ENCODE results near the gene S100A1. TPM values are rescaled to one million over a fixed set of nuclear protein-coding genes. Genes with fewer than 3 reads are reported as not detected.

S100A1 gene
- total and polyA plus RNA-seq, 2 of the 8 experiments (the other 6 are each of a cell fraction or from before 2014, with no cell fraction given), result 2.0 TPM; not detected in 1

DNA sequence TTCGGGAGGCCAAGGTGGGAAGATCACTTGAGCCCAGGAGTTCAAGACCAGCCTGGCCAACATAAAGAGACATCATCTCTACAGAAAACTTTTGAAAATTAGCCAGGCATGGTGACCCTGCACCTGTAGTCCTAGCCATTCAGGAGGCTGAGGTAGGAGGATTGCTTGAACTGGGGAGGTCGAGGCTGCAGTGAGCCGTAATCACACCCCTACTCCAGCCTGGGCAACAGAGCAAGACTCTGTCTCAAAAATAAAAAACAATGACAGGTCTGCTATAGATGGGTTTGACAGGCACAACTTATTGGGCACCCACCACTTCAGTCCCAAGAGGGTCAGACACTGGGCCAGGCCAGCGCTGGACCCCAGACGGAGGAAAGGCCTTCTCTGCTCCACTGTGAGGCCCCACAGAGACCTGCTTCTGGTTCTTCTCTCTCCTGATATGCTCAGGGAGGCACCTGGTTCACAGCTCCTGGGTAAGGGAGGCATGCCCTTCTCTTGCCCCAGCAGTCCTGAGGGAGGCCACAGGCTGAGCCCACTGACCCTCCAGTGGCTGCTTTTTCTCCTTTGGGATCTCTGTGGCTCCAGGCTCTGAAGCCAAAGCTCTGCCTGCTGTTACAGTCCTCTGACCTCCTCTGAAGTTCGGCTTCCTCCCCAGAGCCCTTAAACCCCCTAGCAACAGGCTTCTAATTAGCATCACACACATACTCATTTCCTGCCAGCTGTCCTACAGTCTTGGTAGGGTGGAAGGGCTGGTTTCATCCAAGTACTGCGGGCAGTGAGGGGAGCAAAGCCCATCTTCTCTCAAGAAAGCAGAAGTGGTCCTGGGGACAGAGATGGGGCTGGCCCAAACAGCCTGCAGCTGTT lies 29.7 kb upstream of the S100A1 start (continued):
- TF ChIP-seq, protein P1, sequence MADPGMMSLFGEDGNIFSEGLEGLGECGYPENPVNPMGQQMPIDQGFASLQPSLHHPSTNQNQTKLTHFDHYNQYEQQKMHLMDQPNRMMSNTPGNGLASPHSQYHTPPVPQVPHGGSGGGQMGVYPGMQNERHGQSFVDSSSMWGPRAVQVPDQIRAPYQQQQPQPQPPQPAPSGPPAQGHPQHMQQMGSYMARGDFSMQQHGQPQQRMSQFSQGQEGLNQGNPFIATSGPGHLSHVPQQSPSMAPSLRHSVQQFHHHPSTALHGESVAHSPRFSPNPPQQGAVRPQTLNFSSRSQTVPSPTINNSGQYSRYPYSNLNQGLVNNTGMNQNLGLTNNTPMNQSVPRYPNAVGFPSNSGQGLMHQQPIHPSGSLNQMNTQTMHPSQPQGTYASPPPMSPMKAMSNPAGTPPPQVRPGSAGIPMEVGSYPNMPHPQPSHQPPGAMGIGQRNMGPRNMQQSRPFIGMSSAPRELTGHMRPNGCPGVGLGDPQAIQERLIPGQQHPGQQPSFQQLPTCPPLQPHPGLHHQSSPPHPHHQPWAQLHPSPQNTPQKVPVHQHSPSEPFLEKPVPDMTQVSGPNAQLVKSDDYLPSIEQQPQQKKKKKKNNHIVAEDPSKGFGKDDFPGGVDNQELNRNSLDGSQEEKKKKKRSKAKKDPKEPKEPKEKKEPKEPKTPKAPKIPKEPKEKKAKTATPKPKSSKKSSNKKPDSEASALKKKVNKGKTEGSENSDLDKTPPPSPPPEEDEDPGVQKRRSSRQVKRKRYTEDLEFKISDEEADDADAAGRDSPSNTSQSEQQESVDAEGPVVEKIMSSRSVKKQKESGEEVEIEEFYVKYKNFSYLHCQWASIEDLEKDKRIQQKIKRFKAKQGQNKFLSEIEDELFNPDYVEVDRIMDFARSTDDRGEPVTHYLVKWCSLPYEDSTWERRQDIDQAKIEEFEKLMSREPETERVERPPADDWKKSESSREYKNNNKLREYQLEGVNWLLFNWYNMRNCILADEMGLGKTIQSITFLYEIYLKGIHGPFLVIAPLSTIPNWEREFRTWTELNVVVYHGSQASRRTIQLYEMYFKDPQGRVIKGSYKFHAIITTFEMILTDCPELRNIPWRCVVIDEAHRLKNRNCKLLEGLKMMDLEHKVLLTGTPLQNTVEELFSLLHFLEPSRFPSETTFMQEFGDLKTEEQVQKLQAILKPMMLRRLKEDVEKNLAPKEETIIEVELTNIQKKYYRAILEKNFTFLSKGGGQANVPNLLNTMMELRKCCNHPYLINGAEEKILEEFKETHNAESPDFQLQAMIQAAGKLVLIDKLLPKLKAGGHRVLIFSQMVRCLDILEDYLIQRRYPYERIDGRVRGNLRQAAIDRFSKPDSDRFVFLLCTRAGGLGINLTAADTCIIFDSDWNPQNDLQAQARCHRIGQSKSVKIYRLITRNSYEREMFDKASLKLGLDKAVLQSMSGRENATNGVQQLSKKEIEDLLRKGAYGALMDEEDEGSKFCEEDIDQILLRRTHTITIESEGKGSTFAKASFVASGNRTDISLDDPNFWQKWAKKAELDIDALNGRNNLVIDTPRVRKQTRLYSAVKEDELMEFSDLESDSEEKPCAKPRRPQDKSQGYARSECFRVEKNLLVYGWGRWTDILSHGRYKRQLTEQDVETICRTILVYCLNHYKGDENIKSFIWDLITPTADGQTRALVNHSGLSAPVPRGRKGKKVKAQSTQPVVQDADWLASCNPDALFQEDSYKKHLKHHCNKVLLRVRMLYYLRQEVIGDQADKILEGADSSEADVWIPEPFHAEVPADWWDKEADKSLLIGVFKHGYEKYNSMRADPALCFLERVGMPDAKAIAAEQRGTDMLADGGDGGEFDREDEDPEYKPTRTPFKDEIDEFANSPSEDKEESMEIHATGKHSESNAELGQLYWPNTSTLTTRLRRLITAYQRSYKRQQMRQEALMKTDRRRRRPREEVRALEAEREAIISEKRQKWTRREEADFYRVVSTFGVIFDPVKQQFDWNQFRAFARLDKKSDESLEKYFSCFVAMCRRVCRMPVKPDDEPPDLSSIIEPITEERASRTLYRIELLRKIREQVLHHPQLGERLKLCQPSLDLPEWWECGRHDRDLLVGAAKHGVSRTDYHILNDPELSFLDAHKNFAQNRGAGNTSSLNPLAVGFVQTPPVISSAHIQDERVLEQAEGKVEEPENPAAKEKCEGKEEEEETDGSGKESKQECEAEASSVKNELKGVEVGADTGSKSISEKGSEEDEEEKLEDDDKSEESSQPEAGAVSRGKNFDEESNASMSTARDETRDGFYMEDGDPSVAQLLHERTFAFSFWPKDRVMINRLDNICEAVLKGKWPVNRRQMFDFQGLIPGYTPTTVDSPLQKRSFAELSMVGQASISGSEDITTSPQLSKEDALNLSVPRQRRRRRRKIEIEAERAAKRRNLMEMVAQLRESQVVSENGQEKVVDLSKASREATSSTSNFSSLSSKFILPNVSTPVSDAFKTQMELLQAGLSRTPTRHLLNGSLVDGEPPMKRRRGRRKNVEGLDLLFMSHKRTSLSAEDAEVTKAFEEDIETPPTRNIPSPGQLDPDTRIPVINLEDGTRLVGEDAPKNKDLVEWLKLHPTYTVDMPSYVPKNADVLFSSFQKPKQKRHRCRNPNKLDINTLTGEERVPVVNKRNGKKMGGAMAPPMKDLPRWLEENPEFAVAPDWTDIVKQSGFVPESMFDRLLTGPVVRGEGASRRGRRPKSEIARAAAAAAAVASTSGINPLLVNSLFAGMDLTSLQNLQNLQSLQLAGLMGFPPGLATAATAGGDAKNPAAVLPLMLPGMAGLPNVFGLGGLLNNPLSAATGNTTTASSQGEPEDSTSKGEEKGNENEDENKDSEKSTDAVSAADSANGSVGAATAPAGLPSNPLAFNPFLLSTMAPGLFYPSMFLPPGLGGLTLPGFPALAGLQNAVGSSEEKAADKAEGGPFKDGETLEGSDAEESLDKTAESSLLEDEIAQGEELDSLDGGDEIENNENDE (IDR thresholded peaks at IDR 0.05; ENCODE audit: insufficient replicate concordance, low read length), result no peak
- TF ChIP-seq SIN3A (conservative IDR thresholded peaks at IDR 0.05 in 1 of 2, IDR thresholded peaks at IDR 0.05 in 1 of 2; ENCODE audit: low read depth in 1 of 2, low read length in 2 of 2) (0 out of 4 replicates have a peak, but pooled peaks of 1 of the 2 experiments have one; percentile 28), EP300 (IDR thresholded peaks at IDR 0.05; ENCODE audit: borderline replicate concordance in 1 of 2, low read depth in 2 of 2, low read length in 2 of 2) (peak in 1 of 2 experiments; percentile 80; a peak in 1 of 3 replicates), TCF12 (IDR thresholded peaks at IDR 0.05; ENCODE audit: low read depth, low read length) (peak; percentile 82), HDAC2 (IDR thresholded peaks at IDR 0.05; ENCODE audit: borderline replicate concordance in 1 of 2, low read depth in 2 of 2, low read length in 2 of 2) (0 out of 4 replicates have a peak, but pooled peaks of 1 of the 2 experiments have one; percentile 40), GABPA (IDR thresholded peaks at IDR 0.05; ENCODE audit: borderline replicate concordance, insufficient read depth, low read length) (peak; percentile 38; the same call in 1 of the 2 replicates)
- TF ChIP-seq, protein P2, sequence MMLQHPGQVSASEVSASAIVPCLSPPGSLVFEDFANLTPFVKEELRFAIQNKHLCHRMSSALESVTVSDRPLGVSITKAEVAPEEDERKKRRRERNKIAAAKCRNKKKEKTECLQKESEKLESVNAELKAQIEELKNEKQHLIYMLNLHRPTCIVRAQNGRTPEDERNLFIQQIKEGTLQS (IDR thresholded peaks at IDR 0.05; ENCODE audit: insufficient read depth, low read depth, low read length), result no peak

All from H1 (cell line).